GM21367 (cell line): ENCODE results near the gene KIF19.
"Not testable (repeated sequence)": the region's sequence is repeated elsewhere in the genome, so short reads cannot be mapped to it uniquely, and the experiment has no call there.

Experiments
- ATAC-seq: cut with Tn5 transposase; IDR thresholded peaks from one replicate; pipeline ENCODE4 v1.9.1; 2021; ENCODE audit not compliant: unreplicated experiment

KIF19 gene, protein sequence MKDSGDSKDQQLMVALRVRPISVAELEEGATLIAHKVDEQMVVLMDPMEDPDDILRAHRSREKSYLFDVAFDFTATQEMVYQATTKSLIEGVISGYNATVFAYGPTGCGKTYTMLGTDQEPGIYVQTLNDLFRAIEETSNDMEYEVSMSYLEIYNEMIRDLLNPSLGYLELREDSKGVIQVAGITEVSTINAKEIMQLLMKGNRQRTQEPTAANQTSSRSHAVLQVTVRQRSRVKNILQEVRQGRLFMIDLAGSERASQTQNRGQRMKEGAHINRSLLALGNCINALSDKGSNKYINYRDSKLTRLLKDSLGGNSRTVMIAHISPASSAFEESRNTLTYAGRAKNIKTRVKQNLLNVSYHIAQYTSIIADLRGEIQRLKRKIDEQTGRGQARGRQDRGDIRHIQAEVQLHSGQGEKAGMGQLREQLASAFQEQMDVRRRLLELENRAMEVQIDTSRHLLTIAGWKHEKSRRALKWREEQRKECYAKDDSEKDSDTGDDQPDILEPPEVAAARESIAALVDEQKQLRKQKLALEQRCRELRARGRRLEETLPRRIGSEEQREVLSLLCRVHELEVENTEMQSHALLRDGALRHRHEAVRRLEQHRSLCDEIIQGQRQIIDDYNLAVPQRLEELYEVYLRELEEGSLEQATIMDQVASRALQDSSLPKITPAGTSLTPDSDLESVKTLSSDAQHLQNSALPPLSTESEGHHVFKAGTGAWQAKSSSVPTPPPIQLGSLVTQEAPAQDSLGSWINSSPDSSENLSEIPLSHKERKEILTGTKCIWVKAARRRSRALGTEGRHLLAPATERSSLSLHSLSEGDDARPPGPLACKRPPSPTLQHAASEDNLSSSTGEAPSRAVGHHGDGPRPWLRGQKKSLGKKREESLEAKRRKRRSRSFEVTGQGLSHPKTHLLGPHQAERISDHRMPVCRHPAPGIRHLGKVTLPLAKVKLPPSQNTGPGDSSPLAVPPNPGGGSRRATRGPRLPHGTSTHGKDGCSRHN

DNA sequence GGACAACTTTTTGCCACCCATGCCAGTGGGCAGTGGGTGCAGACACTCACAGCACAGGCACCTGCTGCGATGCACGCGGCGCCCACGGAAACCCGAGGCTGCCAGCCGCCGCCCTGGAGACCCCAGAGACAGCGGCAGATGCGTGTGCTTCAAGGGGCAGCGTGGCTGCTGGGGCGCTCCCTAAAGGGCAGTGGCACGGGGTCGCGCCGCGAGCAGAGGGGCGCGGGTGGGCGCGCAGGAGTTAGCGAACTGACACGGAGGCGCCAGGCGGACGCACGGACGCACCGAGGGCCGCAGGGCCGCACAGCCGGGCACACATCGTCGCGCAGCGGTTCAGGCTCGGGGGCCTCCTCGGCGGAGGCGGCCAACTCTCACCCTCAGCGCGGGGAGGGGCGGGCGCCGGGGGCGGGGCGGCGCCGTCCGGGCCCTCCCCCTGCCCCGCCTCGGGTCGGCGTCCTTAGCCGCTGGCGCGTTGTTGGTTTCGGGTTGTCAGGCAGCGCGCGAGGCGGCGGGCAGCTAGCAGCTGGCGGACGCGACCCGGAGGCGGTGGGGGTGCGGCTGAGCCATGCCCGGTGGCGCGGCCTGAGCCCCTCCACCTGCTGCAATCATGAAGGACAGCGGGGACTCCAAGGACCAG, at the start of gene KIF19:
KIF19 (plus strand) TSS at position 484 of the 637 bp plus-strand sequence; CDS start at position 608, 124 bp downstream.
- no peak for ATAC-seq

DNA sequence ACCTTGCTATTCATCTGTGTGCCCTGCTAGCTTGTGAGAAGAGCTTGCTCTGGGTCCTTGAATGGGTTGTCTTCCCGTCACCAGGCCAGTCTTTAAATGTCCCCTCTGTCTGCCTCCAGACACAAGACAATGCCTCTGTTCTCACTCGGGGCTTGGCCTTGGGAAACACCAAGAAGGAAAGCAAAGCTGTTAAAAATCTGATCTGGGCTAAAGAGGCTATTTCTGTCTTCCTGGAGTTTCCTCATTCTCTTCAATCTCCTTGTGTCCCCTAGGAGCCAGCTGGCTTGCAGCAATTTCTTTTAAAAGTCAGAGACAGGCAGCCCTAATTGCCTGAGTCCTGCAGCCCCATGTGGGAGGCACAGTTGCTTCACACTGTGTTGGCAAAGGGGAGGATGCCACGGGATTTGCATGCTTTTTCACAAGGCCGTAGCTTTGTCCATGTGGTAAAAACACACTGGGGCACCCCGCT, 49.5 kb upstream of the KIF19 start:
- no peak for ATAC-seq

DNA sequence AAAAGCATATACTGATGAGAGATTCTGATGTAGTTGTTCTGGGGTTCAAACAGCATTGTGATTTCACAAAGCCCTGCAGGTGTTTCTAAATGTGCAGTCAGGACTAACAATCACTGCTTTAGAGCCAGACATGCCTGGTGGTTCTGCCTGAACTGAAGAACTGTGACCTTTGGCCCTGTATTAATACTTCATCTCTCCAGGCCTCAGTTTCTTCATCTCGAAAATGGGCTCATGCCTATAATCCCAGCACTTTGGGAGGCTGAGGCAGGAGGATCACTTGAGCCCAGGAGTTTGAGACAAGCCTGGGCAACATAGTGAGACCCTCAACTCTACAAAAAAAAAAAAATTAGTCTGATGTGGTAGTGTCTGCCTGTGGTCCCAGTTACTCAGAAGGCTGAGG, 48.1 kb upstream of the KIF19 start:
- no peak for ATAC-seq

DNA sequence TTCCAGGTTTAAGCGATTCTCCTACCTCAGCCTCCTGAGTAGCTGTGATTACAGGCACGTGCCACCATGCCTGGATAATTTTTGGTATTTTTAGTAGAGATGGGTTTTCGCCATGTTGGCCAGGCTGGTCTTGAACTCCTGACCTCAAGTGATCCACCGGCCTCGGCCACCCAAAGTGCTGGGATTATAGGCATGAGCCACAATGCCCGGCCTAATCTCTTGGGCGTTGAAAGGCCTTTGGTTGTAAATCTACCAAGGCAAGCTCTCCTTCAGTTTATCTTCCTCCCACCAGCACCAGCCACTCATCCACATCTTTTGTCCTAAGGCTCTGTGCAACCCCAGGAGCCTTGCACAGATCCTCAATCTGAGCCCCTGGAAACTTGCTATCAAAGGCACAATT, 46.4 kb upstream of the KIF19 start:
- not testable (repeated sequence) for ATAC-seq

DNA sequence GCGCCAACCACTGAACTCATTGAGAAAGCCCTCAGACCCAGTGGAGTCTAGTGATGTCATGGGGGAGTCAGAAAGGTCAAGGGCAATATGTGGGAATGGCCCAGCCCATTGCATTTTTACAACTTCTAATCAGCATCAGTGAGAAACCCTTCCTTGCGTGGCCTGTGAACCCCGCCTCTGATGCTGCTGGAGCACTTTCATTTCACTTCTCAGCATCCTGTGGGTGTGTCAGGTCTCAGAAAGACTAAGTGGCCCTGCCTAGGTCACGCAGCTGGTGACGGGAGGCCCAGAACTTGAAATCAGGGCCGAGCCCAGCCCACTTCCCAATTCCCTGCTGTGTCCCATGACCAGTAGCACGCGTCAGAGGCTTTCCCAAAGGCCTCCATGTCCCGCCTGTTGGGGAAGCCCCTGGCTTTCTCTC, 45.9 kb upstream of the KIF19 start:
- ATAC-seq = no peak

DNA sequence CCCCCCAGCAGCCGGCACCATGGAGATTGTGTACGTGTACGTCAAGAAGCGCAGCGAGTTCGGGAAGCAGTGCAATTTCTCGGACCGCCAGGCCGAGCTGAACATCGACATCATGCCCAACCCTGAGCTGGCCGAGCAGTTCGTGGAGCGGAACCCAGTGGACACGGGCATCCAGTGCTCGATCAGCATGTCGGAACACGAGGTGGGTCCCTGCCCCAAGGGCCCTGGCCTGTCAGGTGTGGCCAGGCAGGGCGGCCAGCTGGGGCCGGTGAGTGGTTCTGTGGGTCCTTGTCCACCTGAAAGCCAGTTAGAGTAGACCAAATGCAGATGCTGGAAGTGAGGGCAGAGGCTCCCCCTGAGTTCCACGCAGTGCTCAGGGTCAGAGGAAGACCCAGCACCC, 44.2 kb upstream of the KIF19 start:
- no peak for ATAC-seq

DNA sequence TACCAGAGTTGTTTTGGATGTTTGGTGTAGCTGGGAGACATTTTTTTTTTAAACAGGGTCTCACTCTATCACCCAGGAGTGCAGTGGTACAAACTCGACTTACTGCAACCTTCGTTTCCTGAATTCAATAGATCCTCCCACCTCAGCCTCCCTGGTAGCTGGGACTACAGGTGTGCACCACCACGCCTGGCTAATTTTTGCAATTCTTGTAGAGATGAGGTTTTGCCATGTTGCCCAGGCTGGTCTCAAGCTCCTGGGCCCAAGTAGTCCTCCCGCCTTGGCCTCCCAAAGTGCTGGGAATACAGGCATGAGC, 43.8 kb upstream of the KIF19 start:
- not testable (repeated sequence) for ATAC-seq

DNA sequence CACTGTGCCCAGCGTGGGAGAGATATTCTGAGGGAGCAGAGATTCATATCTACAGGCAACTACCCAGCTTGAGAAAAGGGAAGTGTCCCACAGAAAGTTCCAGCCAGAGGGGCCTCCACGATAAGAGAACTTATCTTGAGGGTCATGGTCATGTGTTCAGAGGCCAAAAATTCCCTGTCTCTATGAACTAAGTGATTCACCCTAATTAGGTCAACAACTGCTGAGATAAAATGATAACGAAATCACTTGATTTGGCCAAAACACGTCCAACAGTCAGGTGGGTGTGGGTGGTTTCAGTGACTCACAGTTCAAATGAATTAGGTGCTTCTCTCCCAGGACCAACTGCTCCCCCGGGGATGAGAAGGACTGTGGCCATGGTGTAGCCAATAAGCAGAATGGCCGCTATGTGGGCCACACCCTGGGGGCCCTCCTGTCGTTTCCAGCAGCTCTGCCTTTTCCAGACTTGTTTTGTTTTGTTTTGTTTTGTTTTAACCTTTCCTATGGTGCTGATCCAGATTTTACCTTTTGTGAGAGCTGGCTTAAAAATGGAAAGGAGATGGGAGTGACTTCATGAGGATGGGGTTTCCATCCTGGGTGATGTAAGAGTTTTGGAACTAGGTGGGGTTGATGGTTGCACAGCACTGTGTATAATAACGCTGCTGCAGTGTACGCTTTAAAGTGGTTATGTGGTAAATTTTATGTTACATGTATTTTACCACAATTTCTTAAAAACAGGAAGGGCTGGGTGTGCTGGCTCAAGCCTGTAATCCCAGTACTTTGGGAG, 43.2 kb upstream of the KIF19 start:
- ATAC-seq = no peak

DNA sequence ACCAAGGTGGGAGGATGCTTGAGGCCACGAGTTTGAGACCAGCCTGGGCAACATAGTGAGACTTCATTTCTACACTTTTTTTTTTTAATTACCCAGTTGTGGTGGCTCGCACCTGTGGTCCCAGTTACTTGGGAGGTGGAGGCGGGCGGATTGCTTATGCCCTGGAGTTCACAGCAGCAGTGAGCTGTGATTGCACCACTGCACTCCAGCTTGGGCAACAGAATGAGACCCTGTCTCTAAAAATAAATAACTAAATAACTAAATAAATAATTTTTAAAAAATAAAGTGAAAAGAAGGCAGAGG, 42.7 kb upstream of the KIF19 start:
- ATAC-seq = no peak

DNA sequence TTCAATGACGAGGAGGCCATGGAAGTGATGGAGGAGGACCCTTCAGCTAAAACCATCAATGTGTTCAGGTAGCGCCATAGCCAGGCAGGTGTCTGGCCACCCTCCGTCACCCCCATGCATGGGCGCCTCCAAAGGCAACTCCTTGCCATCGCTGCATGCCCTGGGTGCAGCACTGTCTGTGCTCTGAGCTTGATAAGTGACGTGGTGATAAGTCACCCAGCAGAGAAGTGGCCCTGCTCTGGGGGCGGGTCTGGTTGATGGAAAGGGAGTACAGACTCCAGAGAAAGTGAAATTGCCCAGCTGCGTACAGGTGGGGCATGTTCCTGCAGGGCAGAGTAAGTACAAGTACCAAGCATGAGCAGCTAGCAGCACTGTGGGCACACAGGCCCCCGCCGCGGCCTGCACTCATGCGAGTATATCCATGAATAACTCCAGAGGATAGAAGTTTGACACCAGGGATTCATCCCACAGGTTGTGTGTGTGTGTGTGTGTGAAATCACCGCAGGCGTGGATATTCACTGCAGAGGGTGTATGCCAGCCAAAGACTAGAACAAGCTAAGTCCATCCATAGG, 38.9 kb upstream of the KIF19 start:
- no peak for ATAC-seq

DNA sequence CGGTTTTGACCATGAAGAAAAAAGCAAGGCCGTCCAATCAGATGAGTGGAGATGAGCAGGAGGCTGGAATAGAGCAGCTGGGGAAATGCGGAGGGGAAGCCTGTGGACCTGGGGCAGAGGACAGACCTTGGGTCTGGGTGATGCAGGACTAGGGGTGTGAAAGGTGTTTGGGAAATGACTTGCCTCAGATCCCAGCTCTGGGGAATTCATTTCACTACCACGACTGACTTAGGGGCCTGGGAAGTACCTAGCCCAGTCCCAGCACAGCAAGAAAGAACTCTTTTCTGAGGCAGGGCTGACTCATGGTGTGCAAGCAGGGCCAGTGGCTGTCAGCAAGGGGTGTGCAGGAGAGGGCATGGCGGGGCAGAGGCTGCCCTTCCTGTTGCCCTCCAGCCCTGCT, 37.2 kb upstream of the KIF19 start:
- no peak for ATAC-seq

DNA sequence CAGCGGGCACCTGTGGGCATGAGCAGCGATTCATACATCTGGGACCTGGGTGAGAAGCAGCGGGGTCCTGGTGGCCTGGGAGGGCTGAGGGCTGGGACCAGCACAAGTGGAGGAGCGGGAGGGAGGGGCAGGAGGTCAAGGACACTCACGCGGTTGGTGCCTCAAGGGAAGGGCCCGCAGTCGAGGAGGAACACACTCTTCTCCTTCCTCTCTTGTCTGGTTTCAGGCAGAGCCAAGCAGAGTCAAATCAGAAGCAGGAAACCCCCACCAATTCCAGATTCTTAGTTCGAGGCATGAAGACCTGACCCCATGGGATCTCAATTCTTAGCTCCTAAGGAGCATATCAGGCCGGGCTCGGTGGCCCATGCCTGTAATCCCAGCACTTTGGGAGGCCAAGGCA, 36.3 kb upstream of the KIF19 start:
- no peak for ATAC-seq

DNA sequence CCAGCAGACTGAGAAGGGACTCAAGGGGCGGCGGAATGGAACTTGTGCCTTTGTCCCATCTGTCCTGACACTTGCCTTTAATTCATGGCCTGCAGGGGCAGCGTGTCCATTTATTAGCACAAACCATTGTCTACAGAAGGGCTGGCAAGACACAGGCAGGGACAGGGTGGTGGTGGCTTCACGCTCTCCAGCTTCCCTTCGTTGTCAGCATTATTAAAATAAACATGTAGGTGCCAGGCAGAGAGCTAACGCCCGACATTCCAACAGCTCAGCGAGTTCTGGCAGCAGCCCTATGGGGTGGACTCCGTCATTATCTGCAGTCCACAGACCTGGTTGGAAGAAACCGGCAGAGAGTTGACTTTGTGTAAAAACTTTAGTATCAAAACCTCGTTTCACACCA, 35.7 kb upstream of the KIF19 start:
- ATAC-seq = no peak

DNA sequence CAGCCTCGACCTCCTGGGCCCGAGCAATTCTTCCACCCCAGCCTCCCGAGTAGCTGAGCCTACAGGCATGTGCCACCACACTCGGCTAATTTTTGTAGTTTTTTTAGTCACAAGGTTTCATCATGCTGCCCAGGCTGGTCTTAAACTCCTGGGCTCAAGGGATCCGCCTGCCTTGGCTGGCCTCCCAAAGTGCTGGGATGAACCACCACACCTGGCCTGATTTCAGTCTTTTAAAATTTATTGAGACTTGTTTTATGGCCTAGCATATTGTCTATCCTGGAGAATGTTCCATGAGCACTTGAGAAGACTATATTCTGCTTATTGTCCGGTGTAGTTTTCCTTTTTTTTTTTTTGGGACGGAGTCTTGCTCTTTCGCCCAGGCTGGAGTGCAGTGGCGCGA, 33.5 kb upstream of the KIF19 start:
- ATAC-seq = no peak

DNA sequence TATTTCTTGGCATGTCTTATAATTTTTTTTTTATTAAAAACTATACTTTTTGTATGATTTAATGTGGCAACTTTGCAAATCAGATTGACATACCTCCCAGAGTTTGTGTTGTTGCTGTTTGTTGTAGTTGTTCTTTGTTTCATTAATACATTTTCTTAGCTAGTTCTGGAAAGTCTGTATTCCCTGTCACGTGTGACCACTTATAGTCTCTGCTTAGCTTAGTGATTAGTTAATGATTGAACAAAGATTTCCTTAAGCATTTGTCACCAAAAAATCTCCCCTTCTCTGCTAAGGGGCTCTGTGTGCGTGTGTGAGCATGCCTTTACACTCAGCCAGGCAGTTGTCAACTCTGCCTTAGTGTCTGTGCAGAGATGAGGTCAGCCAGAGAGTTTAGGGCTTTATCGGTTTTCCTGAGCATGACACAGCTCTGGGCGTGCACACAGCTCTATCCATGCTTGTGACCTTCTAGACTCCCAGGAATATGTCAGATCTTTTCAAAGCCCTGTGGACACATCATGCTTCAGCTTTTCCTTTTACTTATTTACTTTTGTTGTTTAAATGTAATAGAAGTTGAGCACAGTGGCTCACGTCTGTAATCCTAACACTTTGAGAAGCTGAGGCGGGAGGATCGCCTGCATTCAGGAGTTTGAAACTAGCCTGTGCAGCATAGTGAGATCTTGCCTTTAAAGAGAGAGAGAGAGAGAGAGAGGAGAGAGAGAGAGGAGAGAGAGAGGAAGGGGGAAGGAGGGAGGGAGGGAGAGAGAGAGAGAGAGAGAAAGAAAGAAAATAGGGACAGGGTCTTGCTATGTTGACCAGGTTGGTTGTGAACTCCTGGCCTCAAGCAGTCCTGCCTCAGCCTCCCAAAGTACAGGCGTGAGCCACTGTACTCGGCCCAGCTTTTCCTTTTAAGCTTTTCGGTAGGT, 30.1 kb upstream of the KIF19 start:
- ATAC-seq = no peak

DNA sequence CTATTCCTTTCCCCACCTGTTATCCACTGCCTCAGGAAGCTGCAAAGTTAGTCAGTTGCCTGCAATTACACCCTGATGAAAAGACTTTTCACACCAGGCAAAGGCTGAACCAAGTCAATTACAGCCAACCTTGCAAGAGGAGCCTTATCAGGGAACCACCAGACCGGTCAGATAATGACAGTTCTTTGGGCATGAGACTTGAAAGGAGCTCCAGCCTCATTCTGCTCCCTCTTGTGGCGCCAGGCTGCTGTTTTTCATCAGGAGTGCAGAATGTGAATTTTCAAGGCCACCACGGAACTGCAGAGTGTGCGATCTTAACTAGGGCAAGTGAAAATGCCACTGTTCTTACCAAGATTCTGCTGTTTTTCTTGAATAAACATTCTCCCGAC, 29.5 kb upstream of the KIF19 start:
- ATAC-seq = no peak

DNA sequence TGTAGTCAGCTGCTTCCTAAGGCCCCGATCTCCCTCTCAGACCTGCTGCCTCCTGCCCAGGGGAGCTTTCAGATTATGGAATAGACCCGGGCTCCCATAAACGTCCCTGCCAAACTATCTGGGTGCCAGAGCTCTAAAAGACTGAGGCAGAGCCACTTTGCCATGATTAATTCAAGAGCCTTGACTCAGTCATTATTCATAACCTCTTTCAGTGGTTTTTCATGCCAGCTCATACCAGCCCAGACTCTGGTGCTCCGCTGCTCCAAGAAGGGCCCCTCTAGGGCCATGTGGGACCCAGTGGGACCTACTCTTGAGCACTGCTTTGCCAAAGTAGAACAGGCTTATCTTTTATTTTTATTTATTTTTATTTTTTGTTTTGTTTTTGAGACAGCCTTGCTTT, 28.1 kb upstream of the KIF19 start:
- no peak for ATAC-seq

DNA sequence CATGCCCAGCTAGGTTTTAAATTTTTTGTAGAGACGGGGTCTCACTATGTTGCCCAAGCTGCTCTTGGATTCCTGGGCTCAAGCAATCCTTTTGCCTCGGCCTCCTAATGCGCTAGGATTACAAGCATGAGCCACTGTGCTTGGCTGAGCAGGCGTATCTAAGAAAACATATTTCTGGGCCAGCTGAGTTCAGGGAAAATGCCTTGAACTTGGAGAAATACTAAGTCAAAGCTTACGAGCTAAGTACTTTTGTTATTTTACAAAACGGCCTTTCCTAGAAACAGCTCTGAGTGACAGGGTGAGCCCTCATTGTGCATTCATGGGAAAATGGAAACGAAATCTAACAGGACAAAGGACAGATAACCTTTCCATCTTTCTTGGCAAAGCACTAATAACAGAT, 27.2 kb upstream of the KIF19 start:
- ATAC-seq = no peak

DNA sequence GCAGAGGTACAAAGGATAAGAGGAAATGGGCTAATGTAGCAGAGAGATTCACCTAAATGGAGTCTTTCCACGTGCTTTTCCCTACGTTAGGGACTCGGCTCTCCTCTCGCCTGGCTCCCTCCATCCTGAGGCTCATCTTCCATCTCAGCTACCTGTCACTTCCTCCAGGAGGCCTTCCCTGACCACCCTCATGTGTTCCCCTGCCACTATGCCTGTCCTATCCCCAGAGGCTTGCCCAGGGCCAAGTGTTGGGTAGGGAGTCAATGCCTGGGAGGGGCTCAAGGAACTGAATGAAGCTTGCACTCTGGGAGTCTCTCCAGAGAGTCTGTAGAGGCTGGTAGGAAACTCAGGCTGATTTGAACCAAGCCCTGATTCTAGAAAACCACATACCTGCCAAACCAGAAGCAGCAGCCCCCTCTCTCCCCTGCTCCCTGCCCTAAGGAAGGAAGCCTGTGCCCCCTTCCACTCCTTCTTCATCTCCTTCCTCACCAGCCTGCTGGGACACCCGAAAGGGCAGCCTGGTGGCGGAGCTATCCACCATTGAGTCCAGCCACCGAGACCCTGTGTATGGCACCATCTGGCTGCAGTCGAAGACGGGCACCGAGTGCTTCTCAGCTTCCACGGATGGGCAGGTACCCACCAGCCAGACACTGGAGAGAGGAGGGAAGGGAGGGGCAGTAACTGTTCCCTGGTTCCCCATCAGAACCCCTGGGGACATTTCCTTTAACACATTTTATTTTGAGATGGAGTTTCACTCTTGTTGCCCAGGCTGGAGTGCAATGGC, 26.6 kb upstream of the KIF19 start:
- ATAC-seq = no peak
